ENCODE data around the gene RAET1G. TPM values are rescaled to one million over a fixed set of nuclear protein-coding genes. Genes with fewer than 3 reads are reported as not detected.
A peak's percentile ranks its signal among the peaks of the same experiment; 100 is the strongest.
"Not testable (repeated sequence)": the region's sequence is repeated elsewhere in the genome, so short reads cannot be mapped to it uniquely, and the experiment has no call there.

Gene RAET1G
- total RNA-seq, 1 donor, result 1.3 TPM

DNA sequence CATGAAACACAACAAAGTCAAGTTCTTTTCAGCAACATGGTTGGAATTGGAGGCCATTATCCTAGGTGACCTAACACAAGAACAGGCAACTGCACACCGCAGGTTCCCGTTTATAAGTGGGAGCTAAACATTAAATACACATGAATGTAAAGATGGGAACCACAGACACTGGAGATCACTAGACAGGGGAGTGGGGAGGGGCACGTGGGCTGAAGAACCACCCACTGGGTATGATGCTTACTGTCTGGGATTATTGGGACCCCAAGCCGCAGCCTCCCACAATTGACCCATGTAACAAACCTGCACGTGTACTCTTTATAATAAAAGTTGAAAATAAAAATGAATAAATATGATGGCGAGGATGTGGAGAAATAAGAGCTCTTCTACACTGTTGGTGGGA is 8.6 kb upstream of the RAET1G start:
- TF ChIP-seq CTCF (IDR thresholded peaks at IDR 0.05; ENCODE audit: insufficient read depth, low read depth, low read length), result no peak
- no peak for DNase-seq (ENCODE audit: low read depth)
- no peak overlapping the region for H3K4me3 ChIP-seq (ENCODE audit: low read depth, low read length)

DNA sequence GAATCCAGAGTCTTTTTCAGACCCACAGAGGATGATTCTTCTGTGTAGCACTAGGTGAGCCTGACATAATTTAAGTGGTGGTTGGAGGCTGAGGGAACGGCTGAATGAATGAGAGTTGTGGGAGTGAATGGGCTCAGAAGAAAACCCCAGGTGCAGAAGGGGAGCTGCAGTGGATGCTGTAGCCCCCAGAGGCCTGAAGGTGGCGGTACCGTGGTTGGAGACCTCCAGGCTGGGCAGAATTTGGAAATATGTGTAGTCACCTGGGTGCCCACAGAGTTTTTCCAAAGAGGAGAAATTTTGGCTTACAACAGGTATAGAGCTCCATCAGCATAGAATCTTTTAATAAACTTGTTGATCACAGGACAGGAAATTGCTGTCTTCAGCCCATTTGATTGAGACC is 6.5 kb upstream of the RAET1G start:
- DNase-seq (ENCODE audit: low read depth), result no peak

DNA sequence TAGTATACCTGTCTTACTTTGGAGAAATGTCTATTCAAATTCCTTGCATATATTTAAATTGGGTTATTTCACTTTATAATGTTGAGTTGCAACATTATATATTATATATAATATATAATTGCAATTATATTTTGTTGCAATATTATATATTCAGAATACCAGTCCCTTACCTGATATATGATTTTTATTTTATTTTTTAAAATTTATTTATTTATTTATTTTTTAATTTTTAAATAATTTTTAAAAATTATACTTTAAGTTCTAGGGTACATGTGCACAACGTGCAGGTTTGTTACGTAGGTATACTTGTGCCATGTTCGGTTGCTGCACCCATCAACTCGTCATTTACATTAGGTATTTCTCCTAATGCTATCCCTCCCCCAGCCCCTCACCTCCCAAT is 4.1 kb upstream of the RAET1G start:
- not testable (repeated sequence) for H3K4me3 ChIP-seq (ENCODE audit: low read depth, low read length); DNase-seq (ENCODE audit: low read depth)

More for the DNA sequence above, 6.5 kb upstream of the RAET1G start:
- H3K4me3 ChIP-seq (ENCODE audit: low read depth, low read length), result no peak overlapping the region
- TF ChIP-seq CTCF (IDR thresholded peaks at IDR 0.05; ENCODE audit: insufficient read depth, low read depth, low read length), result peak; percentile 69

GRCh38 chr6:149925974-149926777 is 3.3 kb upstream of the RAET1G start:
- peak; percentile 73 for DNase-seq (ENCODE audit: low read depth)

GRCh38 chr6:149925253-149925973 is 2.5 kb upstream of the RAET1G start:
- TF ChIP-seq CTCF (IDR thresholded peaks at IDR 0.05; ENCODE audit: insufficient read depth, low read depth, low read length), result no peak
- H3K4me3 ChIP-seq (ENCODE audit: low read depth, low read length), result peak overlapping the region; percentile 61
- peak; percentile 26 for DNase-seq (ENCODE audit: low read depth)

More at GRCh38 chr6:149925974-149926777, 3.3 kb upstream of the RAET1G start:
- peak overlapping the region; percentile 61 for H3K4me3 ChIP-seq (ENCODE audit: low read depth, low read length)
- peak; percentile 95 for TF ChIP-seq CTCF (IDR thresholded peaks at IDR 0.05; ENCODE audit: insufficient read depth, low read depth, low read length)

DNA sequence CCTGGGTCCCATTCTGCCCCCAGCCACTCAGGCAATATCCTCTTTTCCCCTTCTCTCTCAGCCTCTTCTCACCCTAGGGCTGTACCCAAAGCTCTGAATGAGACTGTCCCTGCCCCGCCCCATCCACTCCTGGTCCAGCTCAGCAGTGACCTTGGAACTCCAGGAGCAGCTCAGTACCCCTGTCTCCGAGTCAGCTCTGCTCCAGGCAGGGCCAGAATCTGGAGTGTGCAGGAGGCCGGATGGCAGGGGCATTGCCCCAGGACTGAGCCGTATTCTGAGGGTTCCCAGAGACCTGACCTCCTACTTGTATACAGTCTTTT is 2.0 kb upstream of the RAET1G start:
- H3K4me3 ChIP-seq (ENCODE audit: low read depth, low read length), result no peak overlapping the region
- no peak for DNase-seq (ENCODE audit: low read depth)
- no peak for TF ChIP-seq CTCF (IDR thresholded peaks at IDR 0.05; ENCODE audit: insufficient read depth, low read depth, low read length)

GRCh38 chr6:149924206-149924932 is 1.4 kb upstream of the RAET1G start:
- DNase-seq (ENCODE audit: low read depth), result no peak
- TF ChIP-seq CTCF (IDR thresholded peaks at IDR 0.05; ENCODE audit: insufficient read depth, low read depth, low read length), result no peak

More at GRCh38 chr6:149924206-149924932, 1.4 kb upstream of the RAET1G start:
- no peak overlapping the region for H3K4me3 ChIP-seq (ENCODE audit: low read depth, low read length)

Measured in fibroblast of villous mesenchyme (primary cell).